ENCODE data around the gene TBL1Y.

TBL1Y gene

DNA sequence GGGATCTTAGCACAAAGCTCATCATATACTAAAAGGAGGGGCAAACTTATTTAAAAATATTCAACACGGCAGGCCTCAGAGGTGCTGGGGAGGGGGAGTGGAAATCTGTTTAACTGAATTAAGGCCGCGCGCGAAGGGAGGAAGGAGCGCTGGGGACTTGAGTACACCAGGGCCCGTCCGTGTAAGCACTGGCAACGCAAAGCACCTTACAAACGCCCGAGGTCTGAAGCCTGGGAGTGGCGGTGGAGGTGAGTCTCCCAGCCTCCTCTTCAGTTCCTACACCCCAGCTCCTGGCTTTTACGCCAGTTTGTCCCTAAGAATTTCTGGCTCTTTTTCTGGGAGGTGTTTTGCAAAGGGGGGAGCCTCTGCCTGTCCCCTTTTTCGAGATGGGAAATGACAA lies 641 bp upstream of the TBL1Y start:
- H3K4me3 ChIP-seq (ENCODE audit: low read depth, low read length), result no peak overlapping the region
- in situ Hi-C loops (cut with HindIII; ENCODE audit: low sequenced_read_pairs), result no loop called here
- no peak for TF ChIP-seq CTCF (IDR thresholded peaks at IDR 0.05; ENCODE audit: low read depth, low read length)
- DNase-seq (ENCODE audit: low read depth, low spot score), result no peak

GRCh38 chrY:6911253-6911881 lies 870 bp downstream of the TBL1Y start, which contains the start of gene AMELY:
Gene AMELY (minus strand): TSS chrY:6911752. CDS start chrY:6872608, 39,144 bp downstream.
- TF ChIP-seq CTCF (IDR thresholded peaks at IDR 0.05; ENCODE audit: low read depth, low read length), result no peak
- in situ Hi-C loops (cut with HindIII; ENCODE audit: low sequenced_read_pairs), result no loop called here
- no peak within 1 kb of the TSS for H3K4me3 ChIP-seq (ENCODE audit: low read depth, low read length)
- DNase-seq (ENCODE audit: low read depth, low spot score), result no peak

DNA sequence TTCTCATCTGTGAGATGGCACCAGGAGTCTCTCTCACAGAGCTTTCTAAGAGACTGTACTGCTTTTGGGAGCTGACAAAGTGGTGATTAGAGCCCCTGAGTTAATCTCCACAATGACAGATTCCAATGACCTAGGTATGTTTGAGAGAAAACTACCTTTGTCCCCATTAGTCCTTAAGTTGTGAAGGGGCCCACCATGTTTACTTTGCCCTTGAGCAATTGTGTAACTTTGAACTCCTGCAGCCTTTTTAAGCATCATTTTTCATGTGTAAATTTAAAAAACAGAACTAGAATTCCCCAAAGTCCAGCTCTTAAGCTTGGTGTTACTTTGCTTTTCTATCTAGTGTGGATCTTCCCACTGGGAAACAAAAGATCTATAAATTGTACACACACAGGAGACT lies 2.9 kb downstream of the TBL1Y start:
- in situ Hi-C loops (cut with HindIII; ENCODE audit: low sequenced_read_pairs), result no loop called here
- no peak overlapping the region for H3K4me3 ChIP-seq (ENCODE audit: low read depth, low read length)
- TF ChIP-seq CTCF (IDR thresholded peaks at IDR 0.05; ENCODE audit: low read depth, low read length), result no peak
- DNase-seq (ENCODE audit: low read depth, low spot score), result no peak

- DNase-seq (ENCODE audit: low read depth, low spot score), result no peak
- H3K4me3 ChIP-seq (ENCODE audit: low read depth, low read length), result no peak overlapping the region
- in situ Hi-C loops (cut with HindIII; ENCODE audit: low sequenced_read_pairs), result no loop called here
- TF ChIP-seq CTCF (IDR thresholded peaks at IDR 0.05; ENCODE audit: low read depth, low read length), result no peak
Observed at GRCh38 chrY:6921061-6921460, 10.6 kb downstream of the TBL1Y start.

DNA sequence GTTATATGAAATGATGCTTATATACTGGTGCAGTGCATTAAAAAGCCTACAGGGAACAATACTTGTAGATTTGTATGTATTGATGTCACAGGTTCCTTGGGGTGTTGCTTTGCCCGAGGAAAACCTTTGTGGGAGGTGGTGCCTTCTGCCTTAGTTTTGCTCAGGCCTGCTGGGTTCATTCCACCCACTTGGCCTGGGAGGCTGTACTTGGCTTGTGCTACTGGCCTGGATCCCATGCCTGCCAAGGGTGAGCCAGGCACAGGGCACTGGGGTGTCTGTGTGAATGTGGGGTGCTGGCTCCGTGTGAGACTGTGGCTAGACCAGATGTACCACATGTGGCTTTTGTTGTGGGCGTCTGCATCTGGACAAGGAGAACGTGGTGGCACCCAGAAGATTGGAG lies 17.8 kb downstream of the TBL1Y start:
- no peak for TF ChIP-seq CTCF (IDR thresholded peaks at IDR 0.05; ENCODE audit: low read depth, low read length)
- DNase-seq (ENCODE audit: low read depth, low spot score), result no peak
- in situ Hi-C loops (cut with HindIII; ENCODE audit: low sequenced_read_pairs), result no loop called here
- no peak overlapping the region for H3K4me3 ChIP-seq (ENCODE audit: low read depth, low read length)

GRCh38 chrY:6929237-6929636 lies 18.7 kb downstream of the TBL1Y start:
- DNase-seq (ENCODE audit: low read depth, low spot score), result no peak
- no peak for TF ChIP-seq CTCF (IDR thresholded peaks at IDR 0.05; ENCODE audit: low read depth, low read length)
- in situ Hi-C loops (cut with HindIII; ENCODE audit: low sequenced_read_pairs), result no loop called here
- H3K4me3 ChIP-seq (ENCODE audit: low read depth, low read length), result no peak overlapping the region

Data from astrocyte of the spinal cord (primary cell).